Mammary epithelial cell (primary cell): ENCODE data around the gene HSPH1.

ENCODE experiments used
- CTCF ChIP-seq, 2 donors: IDR thresholded peaks in 1 of 2; conservative IDR thresholded peaks in 1 of 2; 2 replicates each; pipeline ENCODE4 v1.5.1; 2011 to 2012; ENCODE audit warnings: inconsistent platforms in 2 of 2, low read length in 2 of 2, mild to moderate bottlenecking in 2 of 2, control low read depth in 1 of 2, low read depth in 1 of 2; ENCODE audit not compliant: insufficient read depth in 1 of 2; ENCODE audit errors: extremely low read depth in 1 of 2
- EZH2 ChIP-seq: IDR thresholded peaks from 2 replicates; pipeline ENCODE4 v1.6.1; 2012; ENCODE audit warnings: low read length, inconsistent platforms, borderline replicate concordance

- no peak for TF ChIP-seq CTCF (conservative IDR thresholded peaks at IDR 0.05 in 1 of 2, IDR thresholded peaks at IDR 0.05 in 1 of 2; ENCODE audit: extremely low read depth in 1 of 2, insufficient read depth in 1 of 2, low read depth in 1 of 2, low read length in 2 of 2)
- no peak for TF ChIP-seq EZH2
Measured at GRCh38 chr13:31160857-31161556, 697 bp downstream of the HSPH1 start.
